NCI-H2227 (cell line): ENCODE data around the gene CDH24.

Experiments used
- DNase-seq: peaks from one replicate; lab custom pipeline; 2025; ENCODE audit not compliant: unreplicated experiment; lab: John Stamatoyannopoulos, UW

CDH24 gene

GRCh38 chr14:23056956-23057756 lies at the start of gene CDH24:
TSS of gene CDH24 (minus strand) at chr14:23057520. CDS start at chr14:23055733, 1,787 bp downstream.
- DNase-seq: no peak

GRCh38 chr14:23106747-23107045 lies 49.4 kb upstream of the CDH24 start:
- DNase-seq: no peak

- no peak for DNase-seq
These were observed 48.1 kb upstream of the CDH24 start for GRCh38 chr14:23105348-23105824.

GRCh38 chr14:23104591-23105347 lies 47.4 kb upstream of the CDH24 start, which contains the start of gene CIROP:
TSS of gene CIROP (minus strand) at chr14:23104989. CDS start at chr14:23104920, 69 bp downstream.
- DNase-seq: peak; percentile 27

- no peak for DNase-seq
These were observed 46.8 kb upstream of the CDH24 start for GRCh38 chr14:23104070-23104590.

GRCh38 chr14:23103581-23103980 lies 46.3 kb upstream of the CDH24 start:
- DNase-seq: no peak

- DNase-seq: no peak
These were observed 45.5 kb upstream of the CDH24 start for GRCh38 chr14:23102801-23103200.

GRCh38 chr14:23101986-23102625 lies 44.8 kb upstream of the CDH24 start:
- no peak for DNase-seq

- no peak for DNase-seq
These were observed 44.1 kb upstream of the CDH24 start for GRCh38 chr14:23101213-23101970.

- DNase-seq: no peak
These were observed 42.0 kb upstream of the CDH24 start for GRCh38 chr14:23099212-23099861.

GRCh38 chr14:23097786-23098185 lies 40.5 kb upstream of the CDH24 start:
- DNase-seq: no peak

GRCh38 chr14:23095196-23096108 lies 38.1 kb upstream of the CDH24 start, which contains the start of gene C14orf119:
TSS of gene C14orf119 (plus strand) at chr14:23095505. CDS start at chr14:23097659, 2,154 bp downstream.
- no peak for DNase-seq

- no peak for DNase-seq
These were observed 37.4 kb upstream of the CDH24 start, which contains the start of gene ACIN1 for GRCh38 chr14:23094666-23095195. TSS of gene ACIN1 (minus strand) at chr14:23095136. CDS start at chr14:23095112, 24 bp downstream.

GRCh38 chr14:23093991-23094665 lies 36.8 kb upstream of the CDH24 start:
- DNase-seq: no peak

GRCh38 chr14:23093526-23093925 lies 36.2 kb upstream of the CDH24 start:
- DNase-seq: no peak

- DNase-seq: no peak
These were observed 35.8 kb upstream of the CDH24 start for GRCh38 chr14:23093104-23093503.

- no peak for DNase-seq
These were observed 34.2 kb upstream of the CDH24 start for GRCh38 chr14:23091294-23092225.
